Tibial nerve (tissue), 4 donors: Measurements from ENCODE around the gene IPO4. TPM values are rescaled to one million over a fixed set of nuclear protein-coding genes. Genes with fewer than 3 reads are reported as not detected.

Experiments
- DNase-seq, 2 donors: peaks; one replicate each; pipeline ENCODE4 v3.0.0-alpha.2; 2019; ENCODE audit warnings: low spot score in 2 of 2
- H3K27ac ChIP-seq, 4 donors: fragments of 200-600 bp; sonication (generic) in 3 of 4; one replicate each; pipeline ENCODE4 v1.5.1; 2017 to 2019; ENCODE audit warnings: mild to moderate bottlenecking in 1 of 4
- H3K27me3 ChIP-seq, 2 donors: fragments of 200-600 bp; sonication (generic) in 1 of 2; one replicate each; pipeline versions ENCODE4 v1.5.1 to v1.6.0; 2017 to 2019
- H3K36me3 ChIP-seq, 3 donors: fragments of 200-600 bp; sonication (generic); one replicate each; pipeline ENCODE4 v1.5.1; 2018 to 2019
- H3K4me1 ChIP-seq, 4 donors: fragments of 200-600 bp; sonication (generic) in 3 of 4; one replicate each; pipeline ENCODE4 v1.5.1; 2017 to 2019
- H3K4me3 ChIP-seq, 4 donors: fragments of 200-600 bp; sonication (generic) in 3 of 4; one replicate each; pipeline ENCODE4 v1.5.1; 2017 to 2019; ENCODE audit warnings: mild to moderate bottlenecking in 1 of 4, moderate library complexity in 1 of 4
- H3K9me3 ChIP-seq, 4 donors: fragments of 200-600 bp; sonication (generic) in 3 of 4; one replicate each; pipeline ENCODE4 v1.5.1; 2017 to 2019
- CTCF ChIP-seq, 5 experiments: fragments of 200-600 bp in 3 of 5; fragments of 450-650 bp in 2 of 5; sonication (generic) in 3 of 5; IDR thresholded peaks; one replicate each; pipeline ENCODE4 v1.5.1; 2016 to 2019; ENCODE audit warnings: antibody characterized with exemption in 5 of 5, mild to moderate bottlenecking in 3 of 5, moderate library complexity in 2 of 5
- EP300 ChIP-seq, 2 donors: sonication (generic); formaldehyde crosslinking; IDR thresholded peaks; one replicate each; pipeline ENCODE4 v1.6.1; 2017; ENCODE audit warnings: antibody characterized with exemption in 2 of 2, mild to moderate bottlenecking in 1 of 2
- POLR2A ChIP-seq, 2 donors: fragments of 450-650 bp; IDR thresholded peaks; one replicate each; pipeline ENCODE4 v1.6.1; 2017; ENCODE audit warnings: antibody characterized with exemption in 2 of 2, mild to moderate bottlenecking in 2 of 2, moderate library complexity in 2 of 2
- WGBS, 2 donors: methylation state at CpG; one replicate each; pipeline ENCODE4 v1.1.5; 2018; 5-methylcytosine and 5-hydroxymethylcytosine counted together
- small RNA-seq: library from RNA; depleted of rRNA; stranded (forward); fragments of <200 nt; gene quantifications from one replicate; pipeline ENCODE3, GENCODE V24; 2016
- total RNA-seq, 4 donors: library from RNA; depleted of rRNA; stranded (reverse); fragments of >200 nt; gene quantifications; one replicate each; pipeline ENCODE4 v1.1.0, GENCODE V29; 2016

IPO4 gene
- total RNA-seq, 4 donors from 2014 or later = 19.4 to 88.5 (median 26.9) TPM

- peak overlapping the region in 2 of 4 donors; percentile 34 to 36 for H3K27ac ChIP-seq
- 50 to 66% methylated on average over 6 of the region's 7 CpGs for WGBS, 2 donors
- peaks cover 0 to 5% (median 0%) of the 10 kb centered on the region in 4 donors for H3K4me1 ChIP-seq
These were observed 57.7 kb downstream of the IPO4 start for GRCh38 chr14:24130717-24131548.

GRCh38 chr14:24130380-24130716 lies 58.3 kb downstream of the IPO4 start, which contains the start of gene FITM1:
TSS of gene FITM1 (plus strand) at chr14:24130659. CDS start at chr14:24131564, 905 bp downstream.
- Histone ChIP-seq H3K4me1 (peaks cover 0 to 2% (median 0%) of the 10 kb centered on the region in 4 donors), H3K9me3 (no peaks in the 10 kb centered on the region), H3K27ac (peak within 1 kb of the TSS in 2 of 4 donors; percentile 34 to 36), H3K27me3 (no peaks in the 10 kb centered on the region), H3K4me3 (no peak within 1 kb of the TSS), H3K36me3 (peaks cover 0 to 14% (median 0%) of the 10 kb centered on the region in 3 donors)
- TF ChIP-seq POLR2A (IDR thresholded peaks at IDR 0.05) = no peak
- no peak for TF ChIP-seq CTCF (IDR thresholded peaks at IDR 0.05)
- TF ChIP-seq EP300 (IDR thresholded peaks at IDR 0.05) = no peak
- no peak for DNase-seq
- 90 to 96% methylated on average over 5 of the region's 5 CpGs for WGBS, 2 donors

More at GRCh38 chr14:24130717-24131548, 57.7 kb downstream of the IPO4 start:
- DNase-seq = no peak
- no peak for TF ChIP-seq EP300 (IDR thresholded peaks at IDR 0.05)
- no peak for TF ChIP-seq POLR2A (IDR thresholded peaks at IDR 0.05)
- no peak for TF ChIP-seq CTCF (IDR thresholded peaks at IDR 0.05)
- Histone ChIP-seq H3K27me3 (no peaks in the 10 kb centered on the region), H3K9me3 (no peaks in the 10 kb centered on the region), H3K36me3 (peaks cover 0 to 14% (median 0%) of the 10 kb centered on the region in 3 donors), H3K4me3 (no peak overlapping the region)

Small RNA genes within 50 kb of the gene (small RNA-seq; reads per million reads assigned to genes)
- gene AL136295.4 = not detected
- gene CHMP4A = not detected
- not detected for gene IPO4
- not detected for gene IRF9
- not detected for gene MDP1
- not detected for gene RNA5SP383

Other genes with a start within 250 kb of the IPO4 start
- gene DHRS4, start 235.0 kb downstream of the IPO4 start, total RNA-seq = 10 to 100 TPM; 28.8 to 61.5 (median 49.8) TPM
- gene DHRS4L2, start 199.9 kb downstream of the IPO4 start, total RNA-seq = 10 to 100 TPM; 15.3 to 19.6 (median 17.7) TPM
- gene CARMIL3, start 136.8 kb downstream of the IPO4 start, total RNA-seq = under 1 TPM in 3 of 4 donors, not detected in 1; 0.42 to 0.60 (median 0.44) TPM
- not detected for gene CPNE6, start 117.3 kb downstream of the IPO4 start, total RNA-seq
- 10 to 100 TPM; 28.9 to 49.2 (median 34.3) TPM for gene PCK2, start 94.5 kb downstream of the IPO4 start, total RNA-seq
- gene DCAF11, start 74.0 kb downstream of the IPO4 start, total RNA-seq = 100 to 1,000 TPM in 2 of 4 donors, 10 to 100 TPM in 2; 68.9 to 126 (median 98.9) TPM
- 1 to 10 TPM; 4.8 to 7.0 (median 5.9) TPM for gene NRL, start 73.9 kb downstream of the IPO4 start, total RNA-seq
- 1 to 10 TPM in 1 of 4 donors, under 1 TPM in 1, not detected in 2; 0.78 to 1.3 TPM for gene FITM1, start 58.2 kb downstream of the IPO4 start, total RNA-seq
- 100 to 1,000 TPM in 3 of 4 donors, 10 to 100 TPM in 1; 96.9 to 130 (median 110) TPM for gene PSME1, start 52.6 kb downstream of the IPO4 start, total RNA-seq
- gene EMC9, start 47.2 kb downstream of the IPO4 start, total RNA-seq = 10 to 100 TPM in 2 of 4 donors, 1 to 10 TPM in 2; 9.2 to 22.7 (median 14.4) TPM
- 10 to 100 TPM; 33.7 to 64.0 (median 51.9) TPM for gene PSME2, start 42.2 kb downstream of the IPO4 start, total RNA-seq
- gene RNF31, start 41.3 kb downstream of the IPO4 start, total RNA-seq = 100 to 1,000 TPM in 1 of 4 donors, 10 to 100 TPM in 3; 33.5 to 112 (median 72.9) TPM
- 100 to 1,000 TPM in 1 of 4 donors, 10 to 100 TPM in 3; 55.7 to 106 (median 65.8) TPM for gene IRF9, start 27.6 kb downstream of the IPO4 start, total RNA-seq
- gene REC8, start 16.7 kb downstream of the IPO4 start, total RNA-seq = 10 to 100 TPM in 3 of 4 donors, 1 to 10 TPM in 1; 6.5 to 25.5 (median 16.3) TPM
- gene TM9SF1, start 6.6 kb upstream of the IPO4 start, total RNA-seq = 10 to 100 TPM; 46.8 to 61.3 (median 54.6) TPM
- not detected for gene TSSK4, start 16.9 kb upstream of the IPO4 start, total RNA-seq
- 100 to 1,000 TPM in 1 of 4 donors, 10 to 100 TPM in 3; 43.9 to 118 (median 82.1) TPM for gene CHMP4A, start 24.7 kb upstream of the IPO4 start, total RNA-seq
- 10 to 100 TPM; 16.5 to 48.3 (median 28.9) TPM for gene MDP1, start 27.2 kb upstream of the IPO4 start, total RNA-seq
- 100 to 1,000 TPM in 2 of 4 donors, 10 to 100 TPM in 2; 68.6 to 109 (median 98.3) TPM for gene NEDD8, start 43.6 kb upstream of the IPO4 start, total RNA-seq
- gene GMPR2, start 44.1 kb upstream of the IPO4 start, total RNA-seq = 10 to 100 TPM; 46.5 to 63.4 (median 57.2) TPM
- 10 to 100 TPM; 53.9 to 66.4 (median 60.8) TPM for gene TINF2, start 53.8 kb upstream of the IPO4 start, total RNA-seq
- 10 to 100 TPM; 13.5 to 53.5 (median 19.4) TPM for gene TGM1, start 74.4 kb upstream of the IPO4 start, total RNA-seq
- 10 to 100 TPM; 36.5 to 68.4 (median 42.9) TPM for gene RABGGTA, start 82.8 kb upstream of the IPO4 start, total RNA-seq
- gene DHRS1, start 111.0 kb upstream of the IPO4 start, total RNA-seq = 10 to 100 TPM; 15.7 to 43.5 (median 22.6) TPM
- gene NOP9, start 111.0 kb upstream of the IPO4 start, total RNA-seq = 10 to 100 TPM; 17.0 to 24.9 (median 20.4) TPM
- 10 to 100 TPM in 3 of 4 donors, 1 to 10 TPM in 1; 9.4 to 34.5 (median 14.2) TPM for gene CIDEB, start 119.2 kb upstream of the IPO4 start, total RNA-seq
- gene LTB4R2, start 121.3 kb upstream of the IPO4 start, total RNA-seq = 10 to 100 TPM; 15.5 to 31.5 (median 20.2) TPM
- gene LTB4R, start 122.7 kb upstream of the IPO4 start, total RNA-seq = 10 to 100 TPM in 3 of 4 donors, 1 to 10 TPM in 1; 8.4 to 14.4 (median 11.8) TPM
- gene ADCY4, start 146.3 kb upstream of the IPO4 start, total RNA-seq = 10 to 100 TPM; 32.0 to 68.1 (median 53.2) TPM
- gene RIPK3, start 151.2 kb upstream of the IPO4 start, total RNA-seq = 1 to 10 TPM; 4.0 to 9.6 (median 9.0) TPM
- 100 to 1,000 TPM in 2 of 4 donors, 10 to 100 TPM in 2; 58.6 to 132 (median 99.1) TPM for gene NFATC4, start 179.4 kb upstream of the IPO4 start, total RNA-seq
- gene NYNRIN, start 210.2 kb upstream of the IPO4 start, total RNA-seq = 10 to 100 TPM; 17.4 to 24.7 (median 19.4) TPM
- 1 to 10 TPM; 2.1 to 6.9 (median 5.1) TPM for gene CBLN3, start 240.9 kb upstream of the IPO4 start, total RNA-seq
- gene KHNYN, start 241.1 kb upstream of the IPO4 start, total RNA-seq = 100 to 1,000 TPM in 1 of 4 donors, 10 to 100 TPM in 3; 66.8 to 106 (median 84.5) TPM